Glutamatergic neuron (in vitro differentiated cells): Measurements from ENCODE around the gene ENC1. TPM values are rescaled to one million over a fixed set of nuclear protein-coding genes. Genes with fewer than 3 reads are reported as not detected.

Experiments
- DNase-seq: peaks from one replicate; pipeline ENCODE4 v3.0.0; 2022
- H3K27ac Mint-ChIP-seq: one replicate; pipeline ENCODE4 v1.8.0; 2020; ENCODE audit warnings: mild to moderate bottlenecking, mixed read lengths, inconsistent platforms; ENCODE audit not compliant: unreplicated experiment
- H3K27me3 Mint-ChIP-seq: one replicate; pipeline ENCODE4 v1.8.0; 2020; ENCODE audit warnings: mild to moderate bottlenecking, moderate library complexity, mixed read lengths, inconsistent platforms; ENCODE audit not compliant: unreplicated experiment
- H3K36me3 Mint-ChIP-seq: one replicate; pipeline ENCODE4 v1.8.0; 2020; ENCODE audit warnings: mild to moderate bottlenecking, mixed read lengths, inconsistent platforms; ENCODE audit not compliant: unreplicated experiment
- H3K4me1 Mint-ChIP-seq: one replicate; pipeline ENCODE4 v1.8.0; 2020; ENCODE audit warnings: mild to moderate bottlenecking, low read depth, mixed read lengths, inconsistent platforms; ENCODE audit not compliant: unreplicated experiment
- H3K4me3 Mint-ChIP-seq: one replicate; pipeline ENCODE4 v1.8.0; 2020; ENCODE audit warnings: mild to moderate bottlenecking, mixed read lengths, inconsistent platforms; ENCODE audit not compliant: unreplicated experiment
- H3K9me3 Mint-ChIP-seq: one replicate; pipeline ENCODE4 v1.8.0; 2020; ENCODE audit warnings: mild to moderate bottlenecking, moderate library complexity, mixed read lengths, inconsistent platforms; ENCODE audit not compliant: unreplicated experiment
- total RNA-seq: library from RNA; stranded (reverse); fragmentation: NEBNext Ultra II Directional; extraction: Animal tissue kit (Norgen Biotek cat#: 25700); gene quantifications from one replicate; pipeline ENCODE4 v1.2.1, GENCODE V29; 2021; ENCODE audit not compliant: unreplicated experiment
- TF ChIP-seq, protein P1 (sequence below): fragments of 200-600 bp; sonication (generic); IDR thresholded peaks from one replicate; pipeline ENCODE4 v1.5.0; 2021; ENCODE audit not compliant: partially characterized antibody, unreplicated experiment

The ENC1 gene
- total RNA-seq, 1 donor from 2014 or later: 302 TPM

DNA sequence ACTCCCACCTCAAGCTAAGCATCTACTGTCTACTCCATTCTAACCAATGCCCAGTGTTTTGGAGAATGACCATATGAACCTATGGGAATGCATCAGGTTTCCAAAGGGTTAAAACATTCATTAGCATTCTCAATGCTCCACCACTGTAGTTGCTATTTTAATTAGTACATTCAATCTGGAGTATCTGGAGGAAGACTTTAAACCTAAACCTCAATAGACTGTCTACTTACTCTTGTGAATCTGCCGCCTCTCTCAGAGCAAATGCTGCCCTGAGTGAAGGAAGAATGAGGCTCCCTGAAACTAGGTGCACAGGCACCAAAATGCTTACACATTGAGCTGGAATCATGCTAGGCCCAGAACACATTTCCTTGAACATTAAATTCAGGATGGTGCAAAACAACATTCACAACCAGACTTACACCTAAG lies 2.0 kb downstream of the ENC1 start:
- DNase-seq: no peak
- Mint-ChIP-seq H3K36me3 (peaks cover 15% of the 10 kb centered on the region), H3K4me3 (peak overlapping the region; percentile 88), H3K27ac (peak overlapping the region; percentile 87), H3K9me3 (peaks cover 18% of the 10 kb centered on the region), H3K4me1 (peaks cover 42% of the 10 kb centered on the region), H3K27me3 (peaks cover 16% of the 10 kb centered on the region)
- TF ChIP-seq, protein P1, sequence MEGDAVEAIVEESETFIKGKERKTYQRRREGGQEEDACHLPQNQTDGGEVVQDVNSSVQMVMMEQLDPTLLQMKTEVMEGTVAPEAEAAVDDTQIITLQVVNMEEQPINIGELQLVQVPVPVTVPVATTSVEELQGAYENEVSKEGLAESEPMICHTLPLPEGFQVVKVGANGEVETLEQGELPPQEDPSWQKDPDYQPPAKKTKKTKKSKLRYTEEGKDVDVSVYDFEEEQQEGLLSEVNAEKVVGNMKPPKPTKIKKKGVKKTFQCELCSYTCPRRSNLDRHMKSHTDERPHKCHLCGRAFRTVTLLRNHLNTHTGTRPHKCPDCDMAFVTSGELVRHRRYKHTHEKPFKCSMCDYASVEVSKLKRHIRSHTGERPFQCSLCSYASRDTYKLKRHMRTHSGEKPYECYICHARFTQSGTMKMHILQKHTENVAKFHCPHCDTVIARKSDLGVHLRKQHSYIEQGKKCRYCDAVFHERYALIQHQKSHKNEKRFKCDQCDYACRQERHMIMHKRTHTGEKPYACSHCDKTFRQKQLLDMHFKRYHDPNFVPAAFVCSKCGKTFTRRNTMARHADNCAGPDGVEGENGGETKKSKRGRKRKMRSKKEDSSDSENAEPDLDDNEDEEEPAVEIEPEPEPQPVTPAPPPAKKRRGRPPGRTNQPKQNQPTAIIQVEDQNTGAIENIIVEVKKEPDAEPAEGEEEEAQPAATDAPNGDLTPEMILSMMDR: no peak

DNA sequence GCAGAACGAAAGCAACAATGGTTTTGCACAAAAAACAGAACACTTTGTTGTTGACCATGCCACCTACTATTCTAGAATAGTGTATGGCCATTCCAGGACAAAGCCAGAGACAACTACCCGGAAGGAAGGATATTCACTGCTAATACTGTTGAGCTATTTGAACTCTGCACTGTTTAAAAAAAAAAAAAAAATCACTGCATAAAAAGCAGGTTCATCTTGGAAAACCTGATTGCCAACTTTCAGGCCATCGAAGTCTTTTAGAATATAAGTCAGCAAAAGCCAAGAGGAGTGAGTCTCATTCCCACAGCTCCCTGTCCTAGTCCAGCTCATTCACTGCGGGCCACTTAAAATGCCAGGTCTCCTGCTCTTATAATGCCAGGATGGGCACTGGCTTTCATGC lies 4.0 kb downstream of the ENC1 start:
- peak overlapping the region; percentile 88 for H3K4me3 Mint-ChIP-seq
- TF ChIP-seq, protein P1: no peak
- peaks cover 13% of the 10 kb centered on the region for H3K9me3 Mint-ChIP-seq
- peaks cover 12% of the 10 kb centered on the region for H3K27me3 Mint-ChIP-seq
- H3K27ac Mint-ChIP-seq: no peak overlapping the region
- DNase-seq: no peak
- peaks cover 18% of the 10 kb centered on the region for H3K36me3 Mint-ChIP-seq
- peaks cover 34% of the 10 kb centered on the region for H3K4me1 Mint-ChIP-seq

DNA sequence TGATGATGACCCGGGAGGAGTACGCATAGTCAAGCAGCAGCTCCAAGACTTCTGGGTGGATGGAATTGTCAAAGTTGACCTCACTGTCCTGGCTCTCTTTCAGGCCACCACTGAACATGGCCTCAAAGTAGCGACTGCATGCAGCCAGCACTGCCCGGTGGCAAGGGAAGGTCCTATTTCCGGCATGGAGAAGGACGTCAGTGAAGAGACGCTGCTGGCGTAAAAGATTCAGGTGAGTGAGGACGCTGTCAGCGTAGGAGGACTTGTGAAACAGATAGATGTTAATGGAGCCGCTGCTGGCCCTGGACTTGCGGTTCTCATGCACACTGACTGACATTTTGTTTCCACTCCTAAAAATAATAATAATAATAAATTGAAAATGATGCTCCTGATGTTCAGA lies 4.4 kb downstream of the ENC1 start:
- Mint-ChIP-seq H3K4me1 (peaks cover 36% of the 10 kb centered on the region), H3K4me3 (peak overlapping the region; percentile 79), H3K27me3 (peaks cover 12% of the 10 kb centered on the region)

DNA sequence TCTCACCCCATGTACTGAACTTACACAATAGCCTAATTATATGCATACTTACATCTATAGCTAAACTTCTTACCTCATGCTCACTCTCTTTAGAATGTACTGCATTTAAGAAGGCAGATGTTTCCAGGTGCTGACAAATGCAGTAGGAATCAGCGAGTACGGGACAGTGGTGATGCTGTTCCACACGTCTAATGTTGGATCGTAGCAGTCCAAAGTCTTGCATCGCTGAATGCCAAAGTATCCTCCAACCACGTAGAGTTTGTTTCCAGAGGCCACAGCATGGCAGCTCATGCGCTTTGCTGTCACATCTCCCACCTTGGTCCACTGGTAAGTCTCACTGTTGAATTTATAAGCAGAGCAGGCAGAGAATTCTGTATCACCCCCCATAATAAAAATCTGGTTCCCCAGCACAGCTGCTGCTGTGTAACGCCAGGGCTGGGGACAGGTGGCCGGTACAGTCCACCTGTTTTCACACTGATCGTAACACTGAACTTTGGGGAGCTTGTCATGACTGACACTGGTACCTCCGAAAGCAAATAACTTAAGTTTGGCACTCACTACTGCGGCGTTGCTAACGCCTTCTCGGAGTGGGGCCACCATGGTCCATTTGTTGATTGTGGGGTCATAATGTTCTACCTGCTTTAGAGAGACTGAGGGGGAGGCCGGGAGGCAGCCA lies 5.8 kb downstream of the ENC1 start:
- Mint-ChIP-seq H3K27me3 (peaks cover 14% of the 10 kb centered on the region), H3K27ac (no peak overlapping the region), H3K4me1 (peaks cover 43% of the 10 kb centered on the region), H3K36me3 (peaks cover 18% of the 10 kb centered on the region), H3K9me3 (peaks cover 10% of the 10 kb centered on the region), H3K4me3 (peak overlapping the region; percentile 79)
- TF ChIP-seq, protein P1: no peak
- DNase-seq: no peak

More for the DNA sequence above, 4.4 kb downstream of the ENC1 start:
- Mint-ChIP-seq H3K9me3 (peaks cover 10% of the 10 kb centered on the region), H3K36me3 (peaks cover 18% of the 10 kb centered on the region), H3K27ac (no peak overlapping the region)
- TF ChIP-seq, protein P1: no peak
- DNase-seq: no peak

DNA sequence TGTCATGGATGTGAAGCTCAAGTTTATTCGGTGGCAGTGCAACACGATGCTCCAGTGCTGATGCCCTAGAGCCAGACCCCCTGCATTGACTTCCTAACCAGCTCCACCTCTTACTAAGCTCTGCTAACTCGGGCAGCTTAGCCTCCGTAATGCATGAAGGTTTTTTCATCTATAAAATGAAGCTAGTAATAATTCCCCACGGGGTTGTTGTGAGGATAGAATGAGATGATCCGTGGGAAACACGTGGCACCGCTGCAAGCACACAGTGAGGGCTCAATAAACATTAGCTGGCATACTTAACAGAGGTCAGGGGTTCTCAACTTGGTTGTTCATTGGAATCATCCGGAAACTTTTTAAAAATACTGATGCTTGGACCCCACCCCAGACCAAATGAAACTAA lies 6.8 kb downstream of the ENC1 start:
- no peak overlapping the region for H3K27ac Mint-ChIP-seq
- DNase-seq: no peak
- peaks cover 44% of the 10 kb centered on the region for H3K4me1 Mint-ChIP-seq
- H3K9me3 Mint-ChIP-seq: peaks cover 4% of the 10 kb centered on the region
- TF ChIP-seq, protein P1: no peak
- H3K4me3 Mint-ChIP-seq: peak overlapping the region; percentile 34
- H3K27me3 Mint-ChIP-seq: peaks cover 7% of the 10 kb centered on the region
- H3K36me3 Mint-ChIP-seq: peaks cover 18% of the 10 kb centered on the region
